EL (cell line): ENCODE results near the gene CCDC122.
A peak's percentile ranks its signal among the peaks of the same experiment; 100 is the strongest.

ENCODE experiments used
- DNase-seq: peaks from one replicate; pipeline ENCODE4 v3.0.0-alpha.2; 2016

The CCDC122 gene

GRCh38 chr13:43876366-43876765 lies 3.2 kb downstream of the CCDC122 start:
- DNase-seq, result no peak

GRCh38 chr13:43874504-43875092 lies 4.9 kb downstream of the CCDC122 start:
- DNase-seq, result peak; percentile 23

- no peak for DNase-seq
Measured at GRCh38 chr13:43872181-43872580, 7.4 kb downstream of the CCDC122 start.

GRCh38 chr13:43865892-43866291 lies 13.6 kb downstream of the CCDC122 start:
- DNase-seq, result peak; percentile 61

GRCh38 chr13:43864921-43865320 lies 14.6 kb downstream of the CCDC122 start:
- DNase-seq, result no peak

- peak; percentile 57 for DNase-seq
Measured at GRCh38 chr13:43861863-43862262, 17.7 kb downstream of the CCDC122 start.

GRCh38 chr13:43852923-43853404 lies 26.6 kb downstream of the CCDC122 start:
- no peak for DNase-seq

- no peak for DNase-seq
Measured at GRCh38 chr13:43850873-43851272, 28.7 kb downstream of the CCDC122 start.

GRCh38 chr13:43848001-43848649 lies 31.4 kb downstream of the CCDC122 start:
- peak; percentile 61 for DNase-seq

- peak; percentile 8 for DNase-seq
Measured at GRCh38 chr13:43846496-43847158, 32.9 kb downstream of the CCDC122 start.

GRCh38 chr13:43838909-43839308 lies 40.6 kb downstream of the CCDC122 start:
- peak; percentile 76 for DNase-seq

- DNase-seq, result no peak
Measured at GRCh38 chr13:43835701-43836100, 43.8 kb downstream of the CCDC122 start.

- DNase-seq, result peak; percentile 35
Measured at GRCh38 chr13:43831088-43831487, 48.5 kb downstream of the CCDC122 start.

- peak; percentile 37 for DNase-seq
Measured at GRCh38 chr13:43830497-43830881, 49.1 kb downstream of the CCDC122 start.

GRCh38 chr13:43824656-43825055 lies 54.9 kb downstream of the CCDC122 start:
- peak; percentile 63 for DNase-seq

- no peak for DNase-seq
Measured at GRCh38 chr13:43822969-43823368, 56.6 kb downstream of the CCDC122 start.

- DNase-seq, result no peak
Measured at GRCh38 chr13:43816401-43816889, 63.1 kb downstream of the CCDC122 start.

- peak; percentile 93 for DNase-seq
Measured at GRCh38 chr13:43815204-43815603, 64.3 kb downstream of the CCDC122 start.

- no peak for DNase-seq
Measured at GRCh38 chr13:43808676-43809075, 70.9 kb downstream of the CCDC122 start.

- DNase-seq, result no peak
Measured at GRCh38 chr13:43805681-43806128, 73.8 kb downstream of the CCDC122 start.

GRCh38 chr13:43805071-43805468 lies 74.5 kb downstream of the CCDC122 start:
- peak; percentile 92 for DNase-seq

GRCh38 chr13:43804461-43805070 lies 75.0 kb downstream of the CCDC122 start:
- DNase-seq, result peak; percentile 75

- DNase-seq, result no peak
Measured at GRCh38 chr13:43802511-43802910, 77.0 kb downstream of the CCDC122 start.
